ENCODE results near the gene GNA12.

The GNA12 gene

DNA sequence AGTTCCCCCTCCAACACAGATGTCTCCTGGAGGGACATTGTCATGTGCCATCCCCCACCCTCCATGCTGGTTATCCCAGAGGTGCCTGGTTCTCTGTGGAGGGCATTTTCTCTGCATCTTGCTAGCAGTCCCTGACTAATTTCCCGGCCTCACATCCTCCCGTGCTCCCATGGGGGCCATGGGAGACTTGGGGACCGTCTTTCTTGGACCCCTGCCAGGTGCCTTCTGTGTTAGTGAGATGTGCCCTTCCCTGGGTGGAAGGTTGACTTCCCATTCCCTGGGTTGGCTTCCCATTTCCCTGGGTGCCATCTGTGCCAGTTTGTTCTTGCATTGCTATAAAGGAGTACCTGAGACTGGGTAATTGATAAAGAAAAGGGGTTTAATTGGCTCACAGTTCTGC, 22.5 kb upstream of the GNA12 start:
- FAIRE-seq (no peak), DNase-seq (ENCODE audit: insufficient read length, low spot score) (peak; percentile 7)
- no peak for TF ChIP-seq CTCF (IDR thresholded peaks at IDR 0.05; ENCODE audit: insufficient read depth, missing control alignments)

DNA sequence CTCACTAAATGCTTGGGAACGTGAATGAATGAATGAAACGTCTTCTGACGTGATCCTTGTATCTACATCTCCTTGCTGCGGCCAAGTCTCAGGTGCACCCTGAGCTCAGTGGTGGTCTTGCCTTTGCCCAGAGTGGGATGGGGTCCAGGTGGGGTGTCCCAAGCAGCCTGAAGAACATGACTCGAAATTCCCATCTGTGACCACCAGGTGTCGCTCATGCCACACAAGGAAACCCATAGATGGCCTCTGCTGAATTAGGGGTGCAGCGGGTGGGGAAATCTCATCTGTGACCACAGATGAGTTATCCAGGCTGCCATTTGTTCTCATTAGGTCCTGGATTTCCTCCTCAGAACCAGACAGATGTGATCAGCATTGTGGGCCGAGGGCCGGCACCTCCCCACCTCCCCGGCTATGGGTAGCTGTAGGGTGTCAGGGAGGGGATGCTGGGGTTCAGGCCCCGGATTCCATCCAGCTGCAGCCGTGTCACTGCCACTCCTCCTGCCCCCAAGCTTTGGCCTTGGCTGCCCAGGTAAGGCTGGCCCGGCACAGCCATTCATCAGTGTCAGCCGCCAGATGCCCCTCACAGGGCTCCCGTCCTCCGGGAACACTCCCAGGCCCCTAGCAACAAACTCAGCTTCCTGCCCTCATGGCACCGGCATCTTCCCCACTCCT, 21.0 kb upstream of the GNA12 start:
- TF ChIP-seq CTCF (IDR thresholded peaks at IDR 0.05; ENCODE audit: insufficient read depth, missing control alignments), result peak; percentile 85
- DNase-seq (ENCODE audit: insufficient read length, low spot score) (peak; percentile 70), FAIRE-seq (no peak)

- TF ChIP-seq CTCF (IDR thresholded peaks at IDR 0.05; ENCODE audit: insufficient read depth, missing control alignments), result no peak
- FAIRE-seq (no peak), DNase-seq (ENCODE audit: insufficient read length, low spot score) (no peak)
Observed at GRCh38 chr7:2864204-2864985, 20.3 kb upstream of the GNA12 start.

DNA sequence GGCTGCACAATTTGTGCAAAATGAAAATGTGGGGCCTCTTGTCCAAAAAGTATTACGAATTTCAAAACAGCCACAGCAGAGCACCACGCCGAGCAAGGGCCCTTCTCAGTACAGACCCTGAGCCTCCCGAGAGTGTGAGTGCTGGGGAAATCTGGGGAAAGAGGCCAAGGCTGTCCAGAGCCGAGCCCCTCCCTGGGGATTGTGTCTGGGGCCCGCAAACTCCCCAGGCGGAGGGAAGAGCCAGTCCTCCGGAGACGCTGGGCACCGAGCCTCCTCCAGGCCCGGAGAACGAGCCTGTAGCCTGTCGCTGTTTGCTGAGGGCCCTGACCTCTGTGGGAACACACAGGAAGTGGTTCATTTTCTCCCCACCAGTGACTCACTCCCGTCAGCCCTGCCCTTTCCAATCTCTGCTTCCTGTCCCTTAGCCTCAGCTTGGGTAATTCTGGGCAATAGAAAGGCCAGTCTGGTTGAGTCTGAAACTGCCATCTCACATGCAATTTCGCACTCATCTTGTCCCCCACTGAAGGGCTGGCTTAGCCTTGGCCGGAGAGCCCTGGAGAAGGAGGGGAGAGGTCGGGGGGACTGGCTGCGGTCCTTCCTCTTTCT, 19.5 kb upstream of the GNA12 start:
- FAIRE-seq (no peak), DNase-seq (ENCODE audit: insufficient read length, low spot score) (peak; percentile 4)
- no peak for TF ChIP-seq CTCF (IDR thresholded peaks at IDR 0.05; ENCODE audit: insufficient read depth, missing control alignments)

- DNase-seq (ENCODE audit: insufficient read length, low spot score) (no peak), FAIRE-seq (no peak)
- TF ChIP-seq CTCF (IDR thresholded peaks at IDR 0.05; ENCODE audit: insufficient read depth, missing control alignments), result no peak
Observed at GRCh38 chr7:2862831-2863361, 18.8 kb upstream of the GNA12 start.

GRCh38 chr7:2861509-2861908, 17.4 kb upstream of the GNA12 start:
- DNase-seq (ENCODE audit: insufficient read length, low spot score), result no peak
- no peak for TF ChIP-seq CTCF (IDR thresholded peaks at IDR 0.05; ENCODE audit: insufficient read depth, missing control alignments)
- no peak for FAIRE-seq

Data from D721Med (cell line).